WTC11 (cell line): ENCODE measurements around the gene SLC26A3. TPM values are rescaled to one million over a fixed set of nuclear protein-coding genes. Genes with fewer than 3 reads are reported as not detected.

Source experiments
- ATAC-seq: fragments of 200-7000 bp; cut with Tn5 transposase; 2 replicates; pipeline ENCODE4 v1.10.0; 2021; ENCODE audit warnings: mild to moderate bottlenecking, moderate library complexity
- CTCF ChIA-PET: fragments of 300-600 bp; sonication (Branson Sonifier 250); formaldehyde crosslinking; loops from one replicate; lab custom pipeline; 2021; ENCODE audit warnings: antibody characterized with exemption; lab: Charles Lee
- POLR2A ChIA-PET: fragments of 350-600 bp; sonication (Branson Sonifier 250); formaldehyde crosslinking; loops from one replicate; lab custom pipeline; 2021; ENCODE audit warnings: antibody characterized with exemption; lab: Charles Lee
- DNase-seq: peaks from one replicate; pipeline ENCODE4 v3.0.0; 2021; ENCODE audit warnings: low spot score
- H3K27ac Mint-ChIP-seq: 2 replicates; pipeline ENCODE4 v1.8.0; 2021; ENCODE audit warnings: mixed read lengths
- H3K27me3 Mint-ChIP-seq: 2 replicates; pipeline ENCODE4 v1.8.0; 2021; ENCODE audit warnings: low read depth, mild to moderate bottlenecking, moderate library complexity, mixed read lengths
- H3K36me3 Mint-ChIP-seq: 2 replicates; pipeline ENCODE4 v1.8.0; 2021; ENCODE audit warnings: mixed read lengths
- H3K4me1 Mint-ChIP-seq: 2 replicates; pipeline ENCODE4 v1.8.0; 2022; ENCODE audit warnings: mixed read lengths
- H3K4me3 Mint-ChIP-seq: 2 replicates; pipeline ENCODE4 v1.8.0; 2021; ENCODE audit warnings: mild to moderate bottlenecking, moderate library complexity, mixed read lengths
- H3K9me3 Mint-ChIP-seq: 2 replicates; pipeline ENCODE4 v1.8.0; 2021; ENCODE audit warnings: mixed read lengths
- AFF4 ChIP-seq: sonication (generic); formaldehyde crosslinking; IDR thresholded peaks from 2 replicates; pipeline ENCODE4 v1.8.1; 2023; ENCODE audit warnings: mild to moderate bottlenecking, missing genetic modification reagents, borderline replicate concordance
- ATF1 ChIP-seq: sonication (generic); formaldehyde crosslinking; IDR thresholded peaks from 2 replicates; pipeline ENCODE4 v1.8.1; 2023; ENCODE audit warnings: mild to moderate bottlenecking, moderate library complexity, missing genetic modification reagents
- E2F1 ChIP-seq: sonication (generic); formaldehyde crosslinking; IDR thresholded peaks from 2 replicates; pipeline ENCODE4 v1.8.0; 2022; ENCODE audit warnings: mild to moderate bottlenecking, missing genetic modification reagents
- E2F4 ChIP-seq: sonication (generic); formaldehyde crosslinking; IDR thresholded peaks from 2 replicates; pipeline ENCODE4 v1.8.1; 2022; ENCODE audit warnings: low read depth, mild to moderate bottlenecking, moderate library complexity, missing genetic modification reagents, borderline replicate concordance
- ELF4 ChIP-seq: sonication (generic); formaldehyde crosslinking; IDR thresholded peaks from 2 replicates; pipeline ENCODE4 v1.8.1; 2022; ENCODE audit warnings: low read depth, mild to moderate bottlenecking, moderate library complexity, missing genetic modification reagents
- EMX1 ChIP-seq: fragments of 250-450 bp; sonication (Bioruptor Pico); IDR thresholded peaks from 2 replicates; pipeline ENCODE4 v1.8.0; 2021; ENCODE audit warnings: mild to moderate bottlenecking
- GRHL2 ChIP-seq: fragments of 250-450 bp; sonication (Bioruptor Pico); IDR thresholded peaks from 2 replicates; pipeline ENCODE4 v1.8.0; 2022; ENCODE audit warnings: mild to moderate bottlenecking, moderate library complexity; ENCODE audit not compliant: insufficient replicate concordance, severe bottlenecking
- GTF2I ChIP-seq: fragments of 250-450 bp; sonication (Bioruptor Pico); conservative IDR thresholded peaks from 2 replicates; pipeline ENCODE4 v1.4.0; 2021; ENCODE audit warnings: mild to moderate bottlenecking
- IRF2 ChIP-seq: sonication (generic); formaldehyde crosslinking; IDR thresholded peaks from 2 replicates; pipeline ENCODE4 v1.8.0; 2022; ENCODE audit warnings: low read depth, missing genetic modification reagents, borderline replicate concordance
- JUN ChIP-seq: sonication (generic); formaldehyde crosslinking; IDR thresholded peaks from 2 replicates; pipeline ENCODE4 v1.8.0; 2023; ENCODE audit warnings: mild to moderate bottlenecking, missing genetic modification reagents
- MYBL2 ChIP-seq: sonication (generic); formaldehyde crosslinking; IDR thresholded peaks from 2 replicates; pipeline ENCODE4 v1.8.1; 2023; ENCODE audit warnings: mild to moderate bottlenecking, moderate library complexity, missing genetic modification reagents
- NFATC4 ChIP-seq: fragments of 250-450 bp; sonication (Bioruptor Pico); IDR thresholded peaks from 2 replicates; pipeline ENCODE4 v1.9.0; 2021; ENCODE audit warnings: mild to moderate bottlenecking
- NFYB ChIP-seq: sonication (generic); formaldehyde crosslinking; conservative IDR thresholded peaks from 2 replicates; pipeline ENCODE4 v1.8.0; 2022; ENCODE audit warnings: low read depth, missing genetic modification reagents
- PRDM15 ChIP-seq: sonication (generic); formaldehyde crosslinking; IDR thresholded peaks from 2 replicates; pipeline ENCODE4 v1.8.0; 2022; ENCODE audit warnings: missing genetic modification reagents
- PRRX2 ChIP-seq: fragments of 250-450 bp; sonication (Bioruptor Pico); IDR thresholded peaks from 2 replicates; pipeline ENCODE4 v1.8.0; 2021; ENCODE audit warnings: mild to moderate bottlenecking
- RELA ChIP-seq: sonication (generic); formaldehyde crosslinking; IDR thresholded peaks from 2 replicates; pipeline ENCODE4 v1.8.1; 2022; ENCODE audit warnings: missing genetic modification reagents, mild to moderate bottlenecking, borderline replicate concordance
- SP1 ChIP-seq: sonication (generic); formaldehyde crosslinking; conservative IDR thresholded peaks from 2 replicates; pipeline ENCODE4 v1.8.1; 2022; ENCODE audit warnings: missing genetic modification reagents
- TP53 ChIP-seq: sonication (generic); formaldehyde crosslinking; IDR thresholded peaks from 2 replicates; pipeline ENCODE4 v1.8.1; 2023; ENCODE audit warnings: mild to moderate bottlenecking, missing genetic modification reagents
- ZBTB43 ChIP-seq: sonication (generic); formaldehyde crosslinking; IDR thresholded peaks from 2 replicates; pipeline ENCODE4 v1.8.1; 2023; ENCODE audit warnings: mild to moderate bottlenecking, missing genetic modification reagents
- ZNF219 ChIP-seq: sonication (generic); formaldehyde crosslinking; IDR thresholded peaks from 2 replicates; pipeline ENCODE4 v1.8.0; 2023; ENCODE audit warnings: missing genetic modification reagents, mild to moderate bottlenecking, borderline replicate concordance
- ZNF281 ChIP-seq: sonication (generic); formaldehyde crosslinking; IDR thresholded peaks from 2 replicates; pipeline ENCODE4 v1.8.0; 2023; ENCODE audit warnings: mild to moderate bottlenecking, missing genetic modification reagents
- ZNF423 ChIP-seq: fragments of 250-450 bp; sonication (Bioruptor Pico); IDR thresholded peaks from 2 replicates; pipeline ENCODE4 v2.1.2; 2022; ENCODE audit warnings: mild to moderate bottlenecking, moderate library complexity
- ZSCAN18 ChIP-seq: fragments of 250-450 bp; sonication (Bioruptor Pico); IDR thresholded peaks from 2 replicates; pipeline ENCODE4 v2.1.2; 2022; ENCODE audit warnings: mild to moderate bottlenecking, moderate library complexity
- total RNA-seq: library from RNA; stranded (reverse); gene quantifications from 3 replicates; pipeline ENCODE4 v1.2.3, GENCODE V29; 2021

SLC26A3 gene
- total RNA-seq, 1 experiment from 2014 or later: 0.28 TPM

- no peak for TF ChIP-seq PRDM15 (CRISPR knock-in tag)
- no peak for TF ChIP-seq ELF4 (CRISPR knock-in tag)
- TF ChIP-seq ATF1: no peak
- no peak for TF ChIP-seq E2F1 (CRISPR knock-in tag)
- TF ChIP-seq TP53 (CRISPR knock-in tag): no peak
- TF ChIP-seq ZNF219 (CRISPR knock-in tag): no peak
- no peak for TF ChIP-seq E2F4 (CRISPR knock-in tag)
- TF ChIP-seq GRHL2: no peak
- no peak for TF ChIP-seq NFATC4 (CRISPR knock-in tag)
- TF ChIP-seq JUN (CRISPR knock-in tag): no peak
- no peak for TF ChIP-seq GTF2I (CRISPR knock-in tag)
- TF ChIP-seq ZNF423 (CRISPR knock-in tag): no peak
- TF ChIP-seq ZSCAN18 (CRISPR knock-in tag): no peak
- TF ChIP-seq ZNF281 (CRISPR knock-in tag): no peak
- TF ChIP-seq SP1 (CRISPR knock-in tag): no peak
- TF ChIP-seq, all 79 proteins: peak for 0
Observed at GRCh38 chr7:107850643-107851042, 47.6 kb upstream of the SLC26A3 start (continued).

- POLR2A ChIA-PET: no interaction called here
- H3K27ac Mint-ChIP-seq: no peak overlapping the region
- TF ChIP-seq ZBTB43 (CRISPR knock-in tag) (no peak), EMX1 (CRISPR knock-in tag) (no peak), NFYB (no peak), RELA (CRISPR knock-in tag) (no peak), IRF2 (CRISPR knock-in tag) (no peak), MYBL2 (CRISPR knock-in tag) (no peak), PRRX2 (CRISPR knock-in tag) (no peak), AFF4 (no peak)
Observed at GRCh38 chr7:107850216-107850615, 47.2 kb upstream of the SLC26A3 start.

More at GRCh38 chr7:107850216-107850615, 47.2 kb upstream of the SLC26A3 start:
- no peak for DNase-seq
- 0 out of 2 replicates have a peak, but pooled peaks cover 4% of the 10 kb centered on the region for H3K36me3 Mint-ChIP-seq
- ATAC-seq: peak; percentile 34; the same call in 1 of the 2 replicates
- H3K4me3 Mint-ChIP-seq: no peak overlapping the region
- CTCF ChIA-PET: interaction anchor here (1.3 kb wide), 1 partner anchor 24 kb away, joined by 3 read pairs; no protein-coding TSS in a partner anchor
- 0 out of 2 replicates have a peak, but pooled peaks cover 6% of the 10 kb centered on the region for H3K4me1 Mint-ChIP-seq
- H3K9me3 Mint-ChIP-seq: peaks cover 8% of the 10 kb centered on the region; the same call in 1 of the 2 replicates
- H3K27me3 Mint-ChIP-seq: no peaks in the 10 kb centered on the region
